ENCODE measurements around the gene TRPM3.

The TRPM3 gene

DNA sequence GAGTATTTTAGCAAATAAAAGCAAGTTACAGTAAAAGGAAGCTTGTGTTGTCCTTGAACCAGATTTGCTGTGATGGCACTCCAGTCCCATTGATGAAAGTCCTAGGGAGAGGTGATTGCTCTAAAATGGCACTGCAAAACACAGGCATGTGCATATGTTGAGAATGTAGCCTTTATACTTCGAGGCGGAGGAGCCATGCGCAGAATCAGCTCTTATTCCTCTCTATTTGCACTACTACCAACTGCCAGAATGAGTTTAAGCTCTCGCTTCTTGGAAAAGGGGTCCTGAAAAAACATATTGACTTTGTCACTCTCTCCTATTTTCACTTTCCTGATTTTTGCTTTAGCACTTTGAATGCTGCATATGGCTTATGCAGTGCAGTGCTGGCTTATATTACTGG lies 429.0 kb downstream of the TRPM3 start:
- H3K9me3 ChIP-seq (ENCODE audit: control insufficient read depth in 5 of 5, low read length in 5 of 5) = no peaks in the 10 kb centered on the region
- H3K9ac ChIP-seq (ENCODE audit: low read length in 5 of 5) = no peak overlapping the region
- no peaks in the 10 kb centered on the region for H3K27me3 ChIP-seq (ENCODE audit: control insufficient read depth in 5 of 5, insufficient read depth in 4 of 5, low read length in 5 of 5)
- peaks cover 0 to 8% (median 7%) of the 10 kb centered on the region in 5 donors for H3K4me1 ChIP-seq (ENCODE audit: control insufficient read depth in 5 of 5, insufficient read depth in 5 of 5, low read length in 5 of 5)
- H3K36me3 ChIP-seq (ENCODE audit: control insufficient read depth in 5 of 5, insufficient read depth in 5 of 5, low read length in 5 of 5) = no peaks in the 10 kb centered on the region
- no peak overlapping the region for H3K27ac ChIP-seq (ENCODE audit: low read depth, low read length)
- H3K4me3 ChIP-seq (ENCODE audit: low read depth in 1 of 5, low read length in 5 of 5) = no peak overlapping the region

DNA sequence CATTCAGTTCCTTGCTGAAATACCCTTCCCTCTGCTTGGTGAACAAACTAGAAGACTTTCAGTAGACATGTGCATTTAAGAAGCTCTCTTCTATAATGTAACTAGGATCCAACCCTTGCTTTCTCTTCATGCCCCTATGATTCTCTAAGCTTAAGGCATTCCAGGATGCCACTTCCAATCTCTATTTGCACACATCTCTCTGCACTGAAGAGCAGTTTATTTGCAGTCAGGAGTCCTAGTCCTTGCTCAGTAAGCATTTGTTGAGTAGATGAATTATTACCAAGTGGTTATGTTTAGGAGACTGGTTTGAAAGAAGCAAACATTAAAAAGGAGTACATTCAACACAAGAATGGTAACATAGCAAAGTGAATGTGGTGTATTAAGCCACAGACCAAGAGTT lies 432.7 kb downstream of the TRPM3 start:
- H3K4me1 ChIP-seq (ENCODE audit: control insufficient read depth in 5 of 5, insufficient read depth in 5 of 5, low read length in 5 of 5) = peaks cover 0 to 2% (median 2%) of the 10 kb centered on the region in 5 donors
- no peaks in the 10 kb centered on the region for H3K9me3 ChIP-seq (ENCODE audit: control insufficient read depth in 5 of 5, low read length in 5 of 5)
- no peak overlapping the region for H3K9ac ChIP-seq (ENCODE audit: low read length in 5 of 5)
- H3K27me3 ChIP-seq (ENCODE audit: control insufficient read depth in 5 of 5, insufficient read depth in 4 of 5, low read length in 5 of 5) = no peaks in the 10 kb centered on the region
- no peak overlapping the region for H3K27ac ChIP-seq (ENCODE audit: low read depth, low read length)
- H3K36me3 ChIP-seq (ENCODE audit: control insufficient read depth in 5 of 5, insufficient read depth in 5 of 5, low read length in 5 of 5) = no peaks in the 10 kb centered on the region
- no peak overlapping the region for H3K4me3 ChIP-seq (ENCODE audit: low read depth in 1 of 5, low read length in 5 of 5)

DNA sequence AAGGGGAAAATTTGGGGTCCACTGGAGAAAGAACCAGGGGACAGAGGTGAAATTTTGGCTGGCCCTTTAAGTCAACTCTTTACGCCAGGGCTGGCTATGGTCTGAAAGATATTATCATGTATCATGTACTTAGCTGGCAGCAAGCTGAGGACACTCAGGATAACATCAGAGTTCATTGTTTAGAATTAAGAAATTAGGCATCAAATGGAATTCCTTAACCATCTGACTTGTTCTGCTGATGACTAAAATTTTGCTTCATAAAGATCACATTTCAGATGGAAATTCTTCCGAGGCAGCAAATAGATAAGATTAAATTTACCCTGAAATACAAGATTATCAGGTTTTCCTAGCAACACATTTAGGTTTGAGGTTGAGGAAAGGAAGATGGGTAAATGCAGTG lies 437.6 kb downstream of the TRPM3 start:
- H3K4me1 ChIP-seq (ENCODE audit: control insufficient read depth in 5 of 5, insufficient read depth in 5 of 5, low read length in 5 of 5) = no peaks in the 10 kb centered on the region
- H3K9ac ChIP-seq (ENCODE audit: low read length in 5 of 5) = no peak overlapping the region
- no peaks in the 10 kb centered on the region for H3K27me3 ChIP-seq (ENCODE audit: control insufficient read depth in 5 of 5, insufficient read depth in 4 of 5, low read length in 5 of 5)
- H3K36me3 ChIP-seq (ENCODE audit: control insufficient read depth in 5 of 5, insufficient read depth in 5 of 5, low read length in 5 of 5) = no peaks in the 10 kb centered on the region
- H3K27ac ChIP-seq (ENCODE audit: low read depth, low read length) = no peak overlapping the region
- H3K9me3 ChIP-seq (ENCODE audit: control insufficient read depth in 5 of 5, low read length in 5 of 5) = no peaks in the 10 kb centered on the region
- H3K4me3 ChIP-seq (ENCODE audit: low read depth in 1 of 5, low read length in 5 of 5) = no peak overlapping the region

DNA sequence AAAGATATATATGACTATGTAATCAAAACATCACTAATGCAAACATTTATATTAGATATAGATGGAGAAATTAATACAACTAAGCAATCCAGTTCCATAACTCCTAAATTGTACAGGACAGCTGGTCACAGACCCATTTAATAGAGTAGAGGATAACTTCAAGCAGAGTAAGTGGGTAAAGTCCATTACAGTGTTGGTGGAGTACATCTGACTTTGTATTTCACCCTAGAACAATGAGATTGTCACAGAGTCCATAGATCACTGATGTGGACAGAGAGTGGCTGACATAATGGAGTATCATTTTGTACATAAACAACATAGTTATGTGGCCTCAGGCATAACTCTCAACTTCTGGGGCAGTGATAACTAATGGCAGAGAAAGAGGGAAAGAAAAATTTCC lies 439.1 kb downstream of the TRPM3 start:
- Histone ChIP-seq H3K27me3 (ENCODE audit: control insufficient read depth in 5 of 5, insufficient read depth in 4 of 5, low read length in 5 of 5) (no peaks in the 10 kb centered on the region), H3K27ac (ENCODE audit: low read depth, low read length) (no peak overlapping the region), H3K4me1 (ENCODE audit: control insufficient read depth in 5 of 5, insufficient read depth in 5 of 5, low read length in 5 of 5) (no peaks in the 10 kb centered on the region), H3K4me3 (ENCODE audit: low read depth in 1 of 5, low read length in 5 of 5) (no peak overlapping the region), H3K9ac (ENCODE audit: low read length in 5 of 5) (no peak overlapping the region), H3K9me3 (ENCODE audit: control insufficient read depth in 5 of 5, low read length in 5 of 5) (no peaks in the 10 kb centered on the region), H3K36me3 (ENCODE audit: control insufficient read depth in 5 of 5, insufficient read depth in 5 of 5, low read length in 5 of 5) (no peaks in the 10 kb centered on the region)

DNA sequence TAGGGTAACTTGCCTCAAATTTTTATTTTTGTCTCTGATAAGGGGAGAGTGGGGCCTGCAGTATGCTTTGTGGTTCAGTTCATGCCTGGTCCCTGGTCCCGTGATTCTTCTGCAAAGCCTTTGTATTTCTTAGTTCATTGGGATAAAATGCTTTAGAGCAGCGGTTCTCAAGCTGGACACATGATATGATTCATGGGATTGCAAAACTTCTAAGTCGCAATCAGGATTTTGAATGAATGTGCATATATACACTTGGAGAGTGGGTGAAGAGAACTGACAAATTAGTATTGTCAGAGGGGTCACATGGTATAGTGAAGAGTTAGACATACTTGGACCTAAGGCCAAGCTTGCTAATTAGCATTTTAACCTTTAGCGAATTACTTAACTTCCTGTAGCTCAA lies 441.6 kb downstream of the TRPM3 start:
- no peaks in the 10 kb centered on the region for H3K27me3 ChIP-seq (ENCODE audit: control insufficient read depth in 5 of 5, insufficient read depth in 4 of 5, low read length in 5 of 5)
- H3K9me3 ChIP-seq (ENCODE audit: control insufficient read depth in 5 of 5, low read length in 5 of 5) = no peaks in the 10 kb centered on the region
- no peak overlapping the region for H3K27ac ChIP-seq (ENCODE audit: low read depth, low read length)
- no peaks in the 10 kb centered on the region for H3K4me1 ChIP-seq (ENCODE audit: control insufficient read depth in 5 of 5, insufficient read depth in 5 of 5, low read length in 5 of 5)
- no peak overlapping the region for H3K9ac ChIP-seq (ENCODE audit: low read length in 5 of 5)
- H3K4me3 ChIP-seq (ENCODE audit: low read depth in 1 of 5, low read length in 5 of 5) = no peak overlapping the region
- no peaks in the 10 kb centered on the region for H3K36me3 ChIP-seq (ENCODE audit: control insufficient read depth in 5 of 5, insufficient read depth in 5 of 5, low read length in 5 of 5)

DNA sequence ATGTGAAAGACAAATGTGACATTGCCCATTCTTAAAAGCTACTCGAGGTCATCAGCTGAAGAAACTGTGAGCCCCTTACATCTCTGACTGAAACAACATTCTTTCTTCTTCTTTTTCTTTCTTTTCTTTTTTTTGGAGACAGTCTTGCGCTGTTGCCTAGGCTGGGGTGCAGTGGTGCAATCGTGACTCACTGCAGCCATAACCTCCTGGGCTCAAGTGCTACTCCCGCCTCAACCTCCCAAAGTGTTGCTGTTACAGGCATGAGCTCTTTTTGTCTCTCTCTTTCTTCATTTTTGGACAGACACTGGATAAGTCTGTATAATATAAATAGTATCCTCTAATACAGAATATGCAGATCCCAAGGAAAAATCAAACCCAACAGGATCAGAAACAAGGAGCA lies 443.3 kb downstream of the TRPM3 start:
- Histone ChIP-seq H3K4me3 (ENCODE audit: low read depth in 1 of 5, low read length in 5 of 5) (no peak overlapping the region), H3K9ac (ENCODE audit: low read length in 5 of 5) (no peak overlapping the region), H3K27me3 (ENCODE audit: control insufficient read depth in 5 of 5, insufficient read depth in 4 of 5, low read length in 5 of 5) (no peaks in the 10 kb centered on the region), H3K27ac (ENCODE audit: low read depth, low read length) (no peak overlapping the region), H3K36me3 (ENCODE audit: control insufficient read depth in 5 of 5, insufficient read depth in 5 of 5, low read length in 5 of 5) (no peaks in the 10 kb centered on the region), H3K4me1 (ENCODE audit: control insufficient read depth in 5 of 5, insufficient read depth in 5 of 5, low read length in 5 of 5) (no peaks in the 10 kb centered on the region), H3K9me3 (ENCODE audit: control insufficient read depth in 5 of 5, low read length in 5 of 5) (no peaks in the 10 kb centered on the region)

DNA sequence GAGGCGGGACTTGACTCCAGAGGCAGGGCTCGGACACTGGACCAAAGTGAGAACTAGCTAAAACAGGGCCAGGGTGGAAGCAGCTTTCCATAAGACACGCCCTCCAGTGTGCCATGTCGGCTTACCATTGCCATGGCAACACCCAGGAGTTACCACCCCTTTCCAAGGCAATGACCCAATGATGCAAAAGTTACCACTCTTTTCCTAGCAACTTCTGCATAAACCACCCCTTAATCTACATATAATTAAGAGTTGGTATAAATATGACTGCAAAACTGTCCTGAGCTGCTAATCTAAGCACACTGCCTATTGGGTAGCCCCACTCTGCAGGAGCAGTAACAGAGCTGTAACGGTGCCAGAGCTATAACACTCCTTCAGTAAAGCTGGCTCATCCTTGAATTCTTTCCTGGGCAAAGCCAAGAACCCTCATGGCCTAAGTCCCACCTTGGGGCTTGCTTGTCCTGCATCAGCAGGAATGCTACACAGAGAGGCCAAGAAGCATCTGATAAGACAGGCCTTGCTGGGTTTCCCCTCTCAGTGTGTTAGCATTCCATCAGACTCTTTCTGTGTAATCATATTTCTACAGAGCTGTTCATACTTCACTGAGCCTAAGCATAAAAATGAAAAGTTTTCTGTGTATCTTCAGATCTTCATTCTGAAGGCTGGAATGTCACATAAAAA lies 444.2 kb downstream of the TRPM3 start:
- Histone ChIP-seq H3K27ac (ENCODE audit: low read depth, low read length) (no peak overlapping the region), H3K4me3 (ENCODE audit: low read depth in 1 of 5, low read length in 5 of 5) (no peak overlapping the region), H3K27me3 (ENCODE audit: control insufficient read depth in 5 of 5, insufficient read depth in 4 of 5, low read length in 5 of 5) (no peaks in the 10 kb centered on the region), H3K9ac (ENCODE audit: low read length in 5 of 5) (no peak overlapping the region), H3K4me1 (ENCODE audit: control insufficient read depth in 5 of 5, insufficient read depth in 5 of 5, low read length in 5 of 5) (peaks cover 0 to 1% (median 0%) of the 10 kb centered on the region in 5 donors), H3K36me3 (ENCODE audit: control insufficient read depth in 5 of 5, insufficient read depth in 5 of 5, low read length in 5 of 5) (no peaks in the 10 kb centered on the region), H3K9me3 (ENCODE audit: control insufficient read depth in 5 of 5, low read length in 5 of 5) (no peaks in the 10 kb centered on the region)

DNA sequence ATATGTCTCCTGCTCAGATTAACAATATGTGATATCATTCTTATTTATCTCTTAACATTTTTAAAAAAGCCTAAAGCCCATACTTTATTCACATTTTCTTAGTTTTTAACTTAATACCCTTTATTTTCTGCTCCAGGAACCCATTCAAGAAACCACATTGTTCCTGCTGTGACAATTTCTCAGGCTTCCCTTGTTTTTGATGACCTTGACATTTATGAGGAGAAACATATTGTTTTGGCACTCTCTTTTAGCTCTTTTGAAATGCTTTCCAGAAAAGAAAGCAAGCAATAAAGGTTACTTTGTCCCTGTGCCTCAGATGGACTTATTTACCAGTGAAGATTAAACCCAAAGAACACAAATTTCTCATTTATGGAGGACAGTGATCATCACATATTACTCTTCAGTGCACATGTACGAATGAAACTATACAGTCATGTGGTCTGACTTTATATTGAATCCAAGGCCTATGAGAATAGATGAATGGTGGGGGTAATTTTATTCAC lies 445.5 kb downstream of the TRPM3 start:
- H3K4me1 ChIP-seq (ENCODE audit: control insufficient read depth in 5 of 5, insufficient read depth in 5 of 5, low read length in 5 of 5) = peaks cover 0 to 2% (median 0%) of the 10 kb centered on the region in 5 donors
- H3K36me3 ChIP-seq (ENCODE audit: control insufficient read depth in 5 of 5, insufficient read depth in 5 of 5, low read length in 5 of 5) = no peaks in the 10 kb centered on the region
- no peak overlapping the region for H3K9ac ChIP-seq (ENCODE audit: low read length in 5 of 5)
- no peak overlapping the region for H3K27ac ChIP-seq (ENCODE audit: low read depth, low read length)
- no peaks in the 10 kb centered on the region for H3K27me3 ChIP-seq (ENCODE audit: control insufficient read depth in 5 of 5, insufficient read depth in 4 of 5, low read length in 5 of 5)
- H3K9me3 ChIP-seq (ENCODE audit: control insufficient read depth in 5 of 5, low read length in 5 of 5) = no peaks in the 10 kb centered on the region
- H3K4me3 ChIP-seq (ENCODE audit: low read depth in 1 of 5, low read length in 5 of 5) = no peak overlapping the region

DNA sequence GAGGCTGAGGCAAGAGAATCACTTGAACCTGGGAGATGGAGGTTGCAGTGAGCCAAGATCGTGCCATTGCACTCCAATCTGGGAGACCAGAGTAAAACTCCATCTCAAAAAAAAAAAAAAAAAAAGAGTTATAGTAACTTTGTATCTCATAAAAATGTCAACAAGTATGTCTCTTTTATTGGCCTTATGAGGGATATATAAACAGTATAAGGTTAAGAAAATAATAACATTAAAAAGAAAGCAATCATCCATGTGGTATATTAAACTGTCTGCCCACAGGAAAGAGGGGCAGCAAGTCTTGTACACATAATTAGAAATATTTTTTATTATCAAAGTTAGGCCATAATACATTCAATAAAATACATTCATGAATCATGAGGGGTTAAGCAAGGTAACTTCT lies 447.6 kb downstream of the TRPM3 start:
- peaks cover 0 to 2% (median 0%) of the 10 kb centered on the region in 5 donors for H3K4me1 ChIP-seq (ENCODE audit: control insufficient read depth in 5 of 5, insufficient read depth in 5 of 5, low read length in 5 of 5)
- no peak overlapping the region for H3K9ac ChIP-seq (ENCODE audit: low read length in 5 of 5)
- no peaks in the 10 kb centered on the region for H3K27me3 ChIP-seq (ENCODE audit: control insufficient read depth in 5 of 5, insufficient read depth in 4 of 5, low read length in 5 of 5)
- H3K4me3 ChIP-seq (ENCODE audit: low read depth in 1 of 5, low read length in 5 of 5) = no peak overlapping the region
- H3K27ac ChIP-seq (ENCODE audit: low read depth, low read length) = no peak overlapping the region
- H3K9me3 ChIP-seq (ENCODE audit: control insufficient read depth in 5 of 5, low read length in 5 of 5) = no peaks in the 10 kb centered on the region
- no peaks in the 10 kb centered on the region for H3K36me3 ChIP-seq (ENCODE audit: control insufficient read depth in 5 of 5, insufficient read depth in 5 of 5, low read length in 5 of 5)

DNA sequence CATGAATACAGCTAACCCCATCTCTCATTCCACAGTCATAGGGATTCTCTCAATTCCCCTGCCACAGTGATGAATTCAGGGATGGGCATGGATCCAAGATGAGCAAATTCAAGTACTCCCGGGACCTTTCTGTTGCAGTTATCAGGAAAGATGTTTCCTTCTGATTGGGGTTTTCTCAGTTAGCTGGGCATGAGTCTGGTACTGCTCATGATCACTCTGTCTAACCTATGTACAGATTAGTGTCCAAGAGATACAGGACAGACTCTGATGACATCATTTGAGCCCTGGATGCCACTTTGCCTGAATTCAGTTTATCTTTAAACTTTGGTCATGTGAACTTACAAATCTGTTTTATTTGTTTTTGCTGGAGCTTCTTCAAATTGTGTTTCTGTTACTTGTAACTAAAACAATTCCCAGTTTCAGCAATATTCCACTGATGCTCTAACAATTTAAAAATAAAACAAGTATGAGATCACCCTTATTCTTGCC lies 449.2 kb downstream of the TRPM3 start:
- Histone ChIP-seq H3K4me3 (ENCODE audit: low read depth in 1 of 5, low read length in 5 of 5) (no peak overlapping the region), H3K9me3 (ENCODE audit: control insufficient read depth in 5 of 5, low read length in 5 of 5) (no peaks in the 10 kb centered on the region), H3K36me3 (ENCODE audit: control insufficient read depth in 5 of 5, insufficient read depth in 5 of 5, low read length in 5 of 5) (no peaks in the 10 kb centered on the region), H3K27ac (ENCODE audit: low read depth, low read length) (no peak overlapping the region), H3K9ac (ENCODE audit: low read length in 5 of 5) (no peak overlapping the region), H3K4me1 (ENCODE audit: control insufficient read depth in 5 of 5, insufficient read depth in 5 of 5, low read length in 5 of 5) (peaks cover 0 to 2% (median 0%) of the 10 kb centered on the region in 5 donors), H3K27me3 (ENCODE audit: control insufficient read depth in 5 of 5, insufficient read depth in 4 of 5, low read length in 5 of 5) (no peaks in the 10 kb centered on the region)

All from subcutaneous abdominal adipose tissue (tissue), 5 donors.